Measurements from ENCODE around the gene GRB7.

GRB7 gene

GRCh38 chr17:39792526-39793221, 54.9 kb downstream of the GRB7 start:
- no peak for DNase-seq (ENCODE audit: low spot score)
- H3K36me3 ChIP-seq (ENCODE audit: low read depth): no peaks in the 10 kb centered on the region
- H3K27ac ChIP-seq (ENCODE audit: poor library complexity, severe bottlenecking): no peak overlapping the region
- H3K4me3 ChIP-seq (ENCODE audit: severe bottlenecking): no peak overlapping the region
- H3K4me1 ChIP-seq (ENCODE audit: insufficient read depth, poor library complexity, severe bottlenecking): no peaks in the 10 kb centered on the region
- H3K27me3 ChIP-seq (ENCODE audit: insufficient read depth, poor library complexity, severe bottlenecking): no peaks in the 10 kb centered on the region
- H3K9me3 ChIP-seq (ENCODE audit: severe bottlenecking): no peaks in the 10 kb centered on the region
- TF ChIP-seq CTCF (IDR thresholded peaks at IDR 0.05; ENCODE audit: poor library complexity, severe bottlenecking): no peak
- ATAC-seq (ENCODE audit: low read depth): no peak

- no peaks in the 10 kb centered on the region for H3K9me3 ChIP-seq (ENCODE audit: severe bottlenecking)
- no peaks in the 10 kb centered on the region for H3K4me1 ChIP-seq (ENCODE audit: insufficient read depth, poor library complexity, severe bottlenecking)
- H3K27me3 ChIP-seq (ENCODE audit: insufficient read depth, poor library complexity, severe bottlenecking): no peaks in the 10 kb centered on the region
- no peak overlapping the region for H3K27ac ChIP-seq (ENCODE audit: poor library complexity, severe bottlenecking)
- no peak overlapping the region for H3K4me3 ChIP-seq (ENCODE audit: severe bottlenecking)
- no peak for ATAC-seq (ENCODE audit: low read depth)
- no peak for DNase-seq (ENCODE audit: low spot score)
- H3K36me3 ChIP-seq (ENCODE audit: low read depth): no peaks in the 10 kb centered on the region
- TF ChIP-seq CTCF (IDR thresholded peaks at IDR 0.05; ENCODE audit: poor library complexity, severe bottlenecking): no peak
Measured at GRCh38 chr17:39793301-39793872, 55.6 kb downstream of the GRB7 start.

GRCh38 chr17:39794249-39794970, 56.7 kb downstream of the GRB7 start:
- DNase-seq (ENCODE audit: low spot score): no peak
- H3K4me3 ChIP-seq (ENCODE audit: severe bottlenecking): no peak overlapping the region
- ATAC-seq (ENCODE audit: low read depth): no peak
- TF ChIP-seq CTCF (IDR thresholded peaks at IDR 0.05; ENCODE audit: poor library complexity, severe bottlenecking): no peak
- H3K4me1 ChIP-seq (ENCODE audit: insufficient read depth, poor library complexity, severe bottlenecking): no peaks in the 10 kb centered on the region
- H3K9me3 ChIP-seq (ENCODE audit: severe bottlenecking): no peaks in the 10 kb centered on the region
- H3K27me3 ChIP-seq (ENCODE audit: insufficient read depth, poor library complexity, severe bottlenecking): no peaks in the 10 kb centered on the region
- no peak overlapping the region for H3K27ac ChIP-seq (ENCODE audit: poor library complexity, severe bottlenecking)
- no peaks in the 10 kb centered on the region for H3K36me3 ChIP-seq (ENCODE audit: low read depth)

All from RWPE2 (cell line).